Measurements from ENCODE around the gene SMURF1. TPM values are rescaled to one million over a fixed set of nuclear protein-coding genes. Genes with fewer than 3 reads are reported as not detected.

Gene SMURF1
- total and polyA plus RNA-seq, 2 of the 4 experiments (the other 2 are of a cell fraction): 13.4 to 20.3 TPM

- no peak overlapping the region for H4K8ac ChIP-seq (ENCODE audit: low read depth in 2 of 2, low read length in 2 of 2)
- H3K4me1 ChIP-seq (ENCODE audit: control insufficient read depth, insufficient read depth, low read length): no peaks in the 10 kb centered on the region
- H2BK120ac ChIP-seq (ENCODE audit: low read depth, low read length): no peak overlapping the region
- no peak overlapping the region for H2BK15ac ChIP-seq (ENCODE audit: low read depth, low read length)
- CTCF ChIA-PET: no interaction called here
- H2AK9ac ChIP-seq (replicated peaks; ENCODE audit: low read depth, low read length, poor library complexity): no peak overlapping the region
- no peak overlapping the region for H3K14ac ChIP-seq (replicated peaks; ENCODE audit: low read depth, low read length)
- no peaks in the 10 kb centered on the region for H3K36me3 ChIP-seq (ENCODE audit: control insufficient read depth, insufficient read depth, low read length)
- no peak overlapping the region for H3K4me2 ChIP-seq (ENCODE audit: low read depth, low read length)
- H3K4ac ChIP-seq (ENCODE audit: low read depth, low read length): no peak overlapping the region
- H3K9ac ChIP-seq (ENCODE audit: low read depth, low read length): no peak overlapping the region
- no peak overlapping the region for H3K27ac ChIP-seq (ENCODE audit: insufficient read depth, low read length)
- dilution Hi-C loops (cut with HindIII; ENCODE audit: low sequenced_read_pairs, unreplicated experiment) (no loop called here), intact Hi-C loops (cut with micrococcal nuclease) (no loop called here), in situ Hi-C loops (cut with MboI; ENCODE audit: low sequenced_read_pairs) (no loop called here)
- no peak overlapping the region for H4K91ac ChIP-seq (ENCODE audit: insufficient read depth, low read depth, low read length)
- no peak overlapping the region for H2AK5ac ChIP-seq (ENCODE audit: low read depth, low read length)
- POLR2A ChIA-PET (ENCODE audit: unreplicated experiment): no interaction called here
- no peak overlapping the region for H3K56ac ChIP-seq (ENCODE audit: extremely low read depth, insufficient read depth, low read length)
- no peaks in the 10 kb centered on the region for H3K9me1 ChIP-seq (ENCODE audit: insufficient read depth, low read length)
- no peak overlapping the region for H3K4me3 ChIP-seq (ENCODE audit: insufficient read depth, low read depth, low read length)
- H3K18ac ChIP-seq (ENCODE audit: low read depth, low read length): no peak overlapping the region
- peaks cover 13% of the 10 kb centered on the region for H3K27me3 ChIP-seq (ENCODE audit: control insufficient read depth, insufficient read depth, low read length)
- H4K20me1 ChIP-seq (ENCODE audit: insufficient read depth, low read length): no peaks in the 10 kb centered on the region
- WGBS, 2 experiments (ENCODE audit: extremely low coverage in 2 of 2, insufficient read length in 1 of 2): 50% methylated on average over 1 of the region's 3 CpGs; no CpG with 5 or more reads in 1 of the 2 experiments
- H2BK5ac ChIP-seq (ENCODE audit: low read depth, low read length, poor library complexity, severe bottlenecking): no peak overlapping the region
- H3K9me3 ChIP-seq (ENCODE audit: control insufficient read depth, insufficient read depth, low read length): no peaks in the 10 kb centered on the region; the same call in 1 of the 2 replicates
- no peak overlapping the region for H4K5ac ChIP-seq (ENCODE audit: low read depth, low read length)
- DNase-seq (no peak), ATAC-seq (ENCODE audit: low read depth) (no peak)
- BruUV-seq (replicated peaks): no TSS peak
- H3K23ac ChIP-seq (ENCODE audit: low read depth, low read length): no peak overlapping the region
- H3K79me1 ChIP-seq (ENCODE audit: low read depth in 1 of 2, low read length in 2 of 2): no peaks in the 10 kb centered on the region
- TF ChIP-seq FOS (IDR thresholded peaks at IDR 0.05; ENCODE audit: low read depth, low read length) (no peak), USF2 (IDR thresholded peaks at IDR 0.05; ENCODE audit: low read depth, low read length) (no peak), NFE2L2 (IDR thresholded peaks at IDR 0.05; ENCODE audit: low read depth, low read length) (no peak), CTCF (conservative IDR thresholded peaks at IDR 0.05; ENCODE audit: low read depth, low read length) (no peak), RFX5 (IDR thresholded peaks at IDR 0.05; ENCODE audit: low read depth, low read length) (no peak), POLR2A (IDR thresholded peaks at IDR 0.05; ENCODE audit: low read depth, low read length) (no peak), MAZ (IDR thresholded peaks at IDR 0.05; ENCODE audit: borderline replicate concordance, low read depth, low read length) (no peak), MAFK (IDR thresholded peaks at IDR 0.05; ENCODE audit: low read depth, low read length) (no peak), ELK1 (IDR thresholded peaks at IDR 0.05; ENCODE audit: borderline replicate concordance, low read depth, low read length) (no peak)
- H2AFZ ChIP-seq (replicated peaks; ENCODE audit: low read length, poor library complexity): no peak overlapping the region
- H2BK20ac ChIP-seq (ENCODE audit: low read depth, low read length): no peak overlapping the region
These were observed 21.9 kb upstream of the SMURF1 start for GRCh38 chr7:99165816-99166215.
